Lung (tissue), 12 donors: ENCODE data around the gene LONP1. TPM values are rescaled to one million over a fixed set of nuclear protein-coding genes. Genes with fewer than 3 reads are reported as not detected.

Source experiments
- ATAC-seq: fragments of 200-7000 bp; cut with Tn5 transposase; one replicate; pipeline ENCODE4 v1.9.1; 2020; ENCODE audit warnings: moderate number of reproducible peaks; ENCODE audit not compliant: insufficient read depth, low FRiP score
- DNase-seq, 3 donors: peaks; one replicate each; pipeline ENCODE4 v3.0.0-alpha.2; 2013 to 2017
- H3K27ac ChIP-seq, 2 donors: one replicate each; pipeline ENCODE4 v1.5.1; 2013; ENCODE audit warnings: mild to moderate bottlenecking in 2 of 2, moderate library complexity in 2 of 2, control low read depth in 1 of 2, inconsistent platforms in 1 of 2, low read depth in 1 of 2, low read length in 1 of 2
- H3K27me3 ChIP-seq, 3 donors: one replicate each; pipeline ENCODE4 v1.5.1; 2013; ENCODE audit warnings: low read length in 2 of 3; ENCODE audit not compliant: control insufficient read depth in 3 of 3, insufficient read depth in 3 of 3
- H3K36me3 ChIP-seq, 4 donors: one replicate each; pipeline ENCODE4 v1.5.1; 2013; ENCODE audit warnings: low read length in 4 of 4, mild to moderate bottlenecking in 1 of 4, moderate library complexity in 1 of 4; ENCODE audit not compliant: control insufficient read depth in 4 of 4, insufficient read depth in 4 of 4
- H3K4me1 ChIP-seq, 5 donors: one replicate each; pipeline ENCODE4 v1.5.1; 2013; ENCODE audit warnings: low read length in 5 of 5, mild to moderate bottlenecking in 2 of 5, moderate library complexity in 1 of 5; ENCODE audit not compliant: control insufficient read depth in 5 of 5, insufficient read depth in 5 of 5
- H3K4me3 ChIP-seq: one replicate; pipeline ENCODE4 v1.5.1; 2013; ENCODE audit warnings: mild to moderate bottlenecking, control low read depth, moderate library complexity
- H3K9ac ChIP-seq, 2 donors: one replicate each; pipeline ENCODE4 v1.5.1; 2013; ENCODE audit warnings: low read length in 2 of 2, control low read depth in 1 of 2; ENCODE audit not compliant: insufficient read depth in 1 of 2
- H3K9me3 ChIP-seq, 4 donors: one replicate each; pipeline ENCODE4 v1.5.1; 2013; ENCODE audit warnings: low read length in 3 of 4, mild to moderate bottlenecking in 1 of 4, moderate library complexity in 1 of 4; ENCODE audit not compliant: control insufficient read depth in 4 of 4, insufficient read depth in 3 of 4
- CTCF ChIP-seq: IDR thresholded peaks from 2 replicates; pipeline ENCODE4 v1.5.1; 2012; ENCODE audit warnings: mild to moderate bottlenecking; ENCODE audit errors: control extremely low read depth, extremely low read depth
- WGBS, 2 donors: extraction: QIAGEN DNeasy Blood & Tissue Kit; methylation state at CpG; one replicate each; pipeline ENCODE4 v1.1.7; 2013; 5-methylcytosine and 5-hydroxymethylcytosine counted together
- polyA plus RNA-seq, 2 donors: library from polyadenylated mRNA; stranded (reverse); fragments of 200-250 nt; gene quantifications; one replicate each; pipeline ENCODE4 v1.2.1, GENCODE V29; 2013
- total RNA-seq, 2 donors: library from RNA; depleted of rRNA in 1 of 2; stranded (reverse); fragments of >200 nt in 1 of 2; gene quantifications; one replicate each; pipeline ENCODE4 v1.2.1, GENCODE V29; 2014 to 2021
- donor health status: control.
- donor health status: control.
- donor health status: Bipolar disorder and iron deficiency.
- donor health status: healthy.
- donor health status: DM: yes; HTN: yes; CAD: no.

The LONP1 gene
- total and polyA plus RNA-seq, 4 donors = 41.0 to 89.6 (median 69.0) TPM

DNA sequence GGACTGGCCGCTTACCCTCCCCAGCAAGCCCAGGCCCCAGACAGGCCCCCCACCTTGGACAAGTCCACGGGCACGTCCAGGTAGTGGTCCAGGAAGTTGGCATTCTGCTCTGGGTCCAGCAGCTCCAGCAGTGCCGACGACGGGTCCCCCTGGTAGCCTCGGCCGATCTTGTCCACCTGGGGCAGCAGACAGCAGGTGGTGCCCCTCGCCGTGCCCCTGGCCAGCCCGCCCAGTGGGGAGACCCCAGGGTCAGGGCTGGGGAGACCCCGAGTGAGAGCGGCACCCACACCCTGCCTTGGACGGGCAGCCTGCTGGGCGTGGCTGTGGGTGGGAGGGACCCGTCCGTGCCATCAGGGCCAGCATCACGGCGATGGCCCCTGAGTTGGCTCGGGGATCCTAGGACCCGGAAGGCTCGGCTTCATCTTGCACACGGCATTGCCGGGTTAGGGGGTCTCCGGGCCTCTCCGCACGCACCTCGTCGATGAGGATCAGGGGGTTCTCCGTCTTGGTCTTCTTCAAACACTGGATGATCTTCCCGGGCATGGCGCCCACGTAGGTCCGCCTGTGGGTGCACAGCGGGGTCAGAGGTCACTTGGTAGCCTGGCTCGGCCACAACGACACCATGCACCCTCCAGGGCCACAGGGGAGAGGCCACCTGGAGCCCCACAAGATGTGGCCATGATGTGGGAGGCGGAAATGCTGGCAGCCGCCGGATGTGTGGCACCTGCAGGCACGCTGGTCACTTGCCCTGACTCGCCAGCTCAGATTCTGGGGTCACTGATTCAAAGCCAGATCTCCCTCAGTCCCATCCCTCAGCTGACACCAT is 23.5 kb downstream of the LONP1 start:
- no peak for TF ChIP-seq CTCF
- DNase-seq = no peak

GRCh38 chr19:5695649-5696195 is 24.2 kb downstream of the LONP1 start:
- no peak for ATAC-seq
- WGBS, 2 donors = 91 to 92% methylated on average over 28 of the region's 28 CpGs
- H3K9me3 ChIP-seq = no peaks in the 10 kb centered on the region
- no peak overlapping the region for H3K4me3 ChIP-seq
- no peak for DNase-seq
- no peak for TF ChIP-seq CTCF
- H3K4me1 ChIP-seq = peaks cover 0 to 12% (median 3%) of the 10 kb centered on the region in 5 donors
- H3K36me3 ChIP-seq = peaks cover 11 to 82% (median 28%) of the 10 kb centered on the region in 4 donors
- H3K27me3 ChIP-seq = no peaks in the 10 kb centered on the region
- no peak overlapping the region for H3K9ac ChIP-seq
- H3K27ac ChIP-seq = no peak overlapping the region

More for the DNA sequence above, 23.5 kb downstream of the LONP1 start:
- H3K27me3 ChIP-seq = no peaks in the 10 kb centered on the region
- H3K9me3 ChIP-seq = no peaks in the 10 kb centered on the region
- no peak for ATAC-seq
- no peak overlapping the region for H3K4me3 ChIP-seq
- H3K4me1 ChIP-seq = peaks cover 0 to 11% (median 3%) of the 10 kb centered on the region in 5 donors
- H3K9ac ChIP-seq = no peak overlapping the region
- peaks cover 11 to 83% (median 28%) of the 10 kb centered on the region in 4 donors for H3K36me3 ChIP-seq
- H3K27ac ChIP-seq = no peak overlapping the region
- 92 to 94% methylated on average over 42 of the region's 42 CpGs for WGBS, 2 donors

- Histone ChIP-seq H3K4me1 (peaks cover 0 to 12% (median 3%) of the 10 kb centered on the region in 5 donors), H3K4me3 (no peak overlapping the region), H3K36me3 (peaks cover 8 to 77% (median 31%) of the 10 kb centered on the region in 4 donors), H3K9ac (no peak overlapping the region), H3K27me3 (no peaks in the 10 kb centered on the region), H3K27ac (no peak overlapping the region), H3K9me3 (no peaks in the 10 kb centered on the region)
- TF ChIP-seq CTCF = no peak
- DNase-seq (no peak), ATAC-seq (no peak)
- 89 to 95% methylated on average over 8 of the region's 8 CpGs for WGBS, 2 donors
Observed at GRCh38 chr19:5694956-5695648, 24.8 kb downstream of the LONP1 start.
